GM19324 (cell line): ENCODE data around the gene YY1.
"Not testable (repeated sequence)": the region's sequence is repeated elsewhere in the genome, so short reads cannot be mapped to it uniquely, and the experiment has no call there.

Source experiments
- ATAC-seq: cut with Tn5 transposase; IDR thresholded peaks from one replicate; pipeline ENCODE4 v1.9.1; 2021; ENCODE audit warnings: mild to moderate bottlenecking, moderate library complexity; ENCODE audit not compliant: unreplicated experiment, low FRiP score

The YY1 gene

DNA sequence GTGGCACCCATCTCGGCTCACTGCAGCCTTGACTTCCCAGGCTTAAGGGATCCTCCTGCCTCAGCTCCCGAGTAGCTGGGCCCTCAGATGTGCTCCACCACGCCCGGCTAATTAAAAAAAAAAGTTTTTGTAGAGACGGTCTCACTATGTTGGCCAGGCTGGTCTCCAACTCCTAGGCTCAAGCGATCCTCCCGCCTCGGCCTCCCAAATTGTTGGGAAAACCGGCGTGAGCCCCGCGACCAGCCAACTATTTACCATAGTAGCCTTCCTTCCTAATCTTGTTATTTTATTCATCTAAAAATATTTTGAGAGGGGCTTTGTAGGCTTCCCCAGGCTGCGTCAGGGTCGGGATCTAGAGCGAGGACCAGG is 25.4 kb upstream of the YY1 start:
- no peak for ATAC-seq

DNA sequence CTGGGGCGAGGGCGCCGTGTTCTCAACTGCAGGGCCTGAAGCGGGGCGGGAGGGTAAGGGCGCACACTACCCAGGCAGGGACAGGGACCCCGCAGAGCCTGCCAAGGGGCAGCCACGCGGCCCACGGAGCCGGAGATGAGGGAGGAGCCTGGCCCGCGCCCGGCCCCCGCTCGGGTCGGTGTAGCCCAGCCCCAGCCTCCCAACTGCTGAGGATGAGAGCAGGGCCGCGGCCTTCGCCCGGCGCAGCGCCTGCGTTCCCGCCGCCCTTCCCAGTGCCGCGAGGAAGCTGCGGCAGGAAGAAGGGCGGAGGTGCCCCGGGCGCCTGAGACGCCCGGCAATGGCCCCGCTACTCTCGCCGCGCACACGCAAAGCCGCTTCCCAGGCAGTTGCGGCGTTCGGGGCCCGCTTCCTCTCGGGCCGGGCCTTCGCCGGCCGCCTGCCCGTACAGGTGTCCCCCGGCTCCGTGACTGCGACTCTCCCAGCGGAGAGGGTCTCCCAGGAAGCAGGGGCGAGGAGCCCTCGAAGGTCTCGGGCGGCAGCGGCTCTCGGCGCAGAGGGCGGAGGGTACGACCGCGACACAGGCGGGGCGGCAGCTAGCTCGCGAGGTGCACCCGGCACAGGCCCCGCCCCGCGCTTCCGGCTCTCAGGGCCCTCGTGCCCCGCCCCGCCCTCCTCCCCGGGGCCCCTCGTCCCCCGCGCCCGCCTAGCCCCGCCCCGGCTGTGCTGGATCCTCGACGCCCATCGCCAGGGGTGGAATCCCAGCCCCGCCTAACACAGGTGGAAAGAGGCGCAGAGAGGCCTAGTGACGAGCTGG is 24.8 kb upstream of the YY1 start:
- peak; percentile 91 for ATAC-seq

DNA sequence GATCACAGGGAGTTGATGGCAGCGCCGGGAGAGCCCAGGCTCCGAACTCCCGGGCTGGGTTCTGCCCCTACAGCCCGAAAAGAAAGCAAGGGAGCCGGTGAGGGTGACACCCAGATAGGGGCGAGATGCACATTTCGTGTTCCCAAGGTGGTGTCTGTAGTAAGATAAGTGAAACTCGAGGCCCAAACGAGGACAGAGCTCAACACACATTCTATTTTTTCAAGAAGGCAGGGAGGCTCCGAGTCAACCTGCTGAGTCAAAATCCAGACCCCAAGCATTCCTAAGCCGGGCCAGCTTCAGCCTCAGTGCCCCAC is 24.2 kb upstream of the YY1 start:
- no peak for ATAC-seq

DNA sequence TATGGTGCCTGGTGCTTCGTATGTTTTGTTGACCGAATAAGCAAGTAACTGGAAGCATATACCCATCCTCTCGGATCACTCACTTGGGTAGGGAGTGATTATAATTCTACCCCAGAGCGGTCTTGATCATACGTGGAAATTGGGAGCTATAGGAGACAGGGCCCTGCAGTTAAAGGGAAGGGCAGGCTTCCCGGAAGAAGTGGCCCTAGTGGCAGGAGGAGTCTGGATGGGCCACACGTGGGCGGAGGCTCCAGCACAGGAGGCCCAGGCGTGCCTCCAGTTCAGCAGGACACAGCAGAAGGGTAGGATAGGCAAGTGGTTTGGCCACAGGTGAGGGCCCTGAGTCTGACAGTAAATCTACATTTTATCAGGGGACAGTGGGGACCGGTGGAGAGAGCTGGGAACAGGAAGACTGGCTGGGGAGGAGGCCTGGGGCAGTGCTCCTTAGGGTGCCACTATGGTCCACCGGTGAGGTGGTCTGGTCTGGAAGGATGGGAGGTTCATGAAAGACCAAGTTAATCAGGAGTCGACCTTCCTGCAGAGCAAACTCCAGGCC is 23.5 kb upstream of the YY1 start:
- ATAC-seq: no peak

DNA sequence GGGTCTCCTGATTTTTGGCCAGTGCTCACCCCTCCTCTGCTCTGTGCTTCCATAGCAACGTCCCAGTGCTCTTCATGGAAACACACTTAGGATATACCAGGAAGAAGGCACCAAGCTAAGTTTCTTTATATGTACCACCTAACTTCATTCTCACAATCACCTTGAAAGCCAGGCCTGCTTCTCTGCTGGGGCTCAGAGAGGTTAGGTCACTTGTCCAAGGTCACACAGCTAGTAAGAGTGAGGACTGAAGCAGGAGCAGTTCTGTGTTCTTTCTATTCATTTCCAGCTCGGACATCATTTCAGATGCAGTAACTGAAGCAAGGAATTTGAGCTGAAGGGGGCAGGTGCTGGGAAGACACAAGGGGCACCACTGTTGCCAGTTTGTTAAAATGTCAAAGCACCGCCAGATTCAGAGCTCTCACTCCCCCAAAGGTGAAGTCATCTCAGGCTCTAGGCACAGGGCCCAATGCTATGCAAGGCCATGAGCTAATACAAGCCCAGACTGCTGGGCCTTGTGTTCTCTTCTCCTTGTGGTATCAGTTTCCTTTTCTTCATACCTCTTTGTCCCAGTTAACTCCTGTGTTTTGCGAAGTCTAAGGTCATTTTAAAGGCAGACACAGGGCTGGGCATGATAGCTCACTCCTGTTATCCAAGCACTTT is 19.7 kb upstream of the YY1 start:
- no peak for ATAC-seq

DNA sequence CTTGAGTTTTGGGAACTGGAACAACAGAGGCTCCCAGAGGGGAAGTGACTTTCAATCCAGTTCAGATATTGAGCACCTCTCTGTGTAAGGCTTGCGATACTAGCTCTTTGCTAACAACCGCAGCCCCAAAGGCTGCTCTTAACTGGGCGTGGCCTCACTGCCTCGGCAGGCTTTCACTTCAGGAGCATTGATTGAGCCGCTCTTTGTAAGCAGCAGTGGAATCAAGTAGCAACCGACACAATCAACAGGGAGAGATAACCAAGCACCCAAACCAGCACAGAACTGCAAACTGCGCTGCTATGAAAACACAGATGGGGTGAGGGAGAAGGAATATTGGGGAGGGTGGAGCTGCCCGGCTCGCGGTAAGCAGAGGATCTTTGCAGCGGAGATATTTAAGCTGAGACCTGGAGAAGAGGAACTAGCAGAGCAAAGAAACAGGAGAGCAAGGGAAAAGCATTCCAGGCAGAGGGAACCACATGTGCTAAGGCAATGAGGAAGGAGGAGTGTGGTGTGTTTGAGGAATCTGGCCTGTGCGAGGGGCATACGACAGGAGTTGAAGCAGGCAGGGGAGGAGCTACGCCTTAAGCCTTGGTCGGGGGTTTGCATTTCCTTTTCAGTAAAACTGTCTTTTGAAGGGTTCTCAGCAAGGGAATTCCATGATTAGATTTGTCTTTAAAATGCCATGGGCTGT is 17.3 kb upstream of the YY1 start:
- peak; percentile 91 for ATAC-seq

DNA sequence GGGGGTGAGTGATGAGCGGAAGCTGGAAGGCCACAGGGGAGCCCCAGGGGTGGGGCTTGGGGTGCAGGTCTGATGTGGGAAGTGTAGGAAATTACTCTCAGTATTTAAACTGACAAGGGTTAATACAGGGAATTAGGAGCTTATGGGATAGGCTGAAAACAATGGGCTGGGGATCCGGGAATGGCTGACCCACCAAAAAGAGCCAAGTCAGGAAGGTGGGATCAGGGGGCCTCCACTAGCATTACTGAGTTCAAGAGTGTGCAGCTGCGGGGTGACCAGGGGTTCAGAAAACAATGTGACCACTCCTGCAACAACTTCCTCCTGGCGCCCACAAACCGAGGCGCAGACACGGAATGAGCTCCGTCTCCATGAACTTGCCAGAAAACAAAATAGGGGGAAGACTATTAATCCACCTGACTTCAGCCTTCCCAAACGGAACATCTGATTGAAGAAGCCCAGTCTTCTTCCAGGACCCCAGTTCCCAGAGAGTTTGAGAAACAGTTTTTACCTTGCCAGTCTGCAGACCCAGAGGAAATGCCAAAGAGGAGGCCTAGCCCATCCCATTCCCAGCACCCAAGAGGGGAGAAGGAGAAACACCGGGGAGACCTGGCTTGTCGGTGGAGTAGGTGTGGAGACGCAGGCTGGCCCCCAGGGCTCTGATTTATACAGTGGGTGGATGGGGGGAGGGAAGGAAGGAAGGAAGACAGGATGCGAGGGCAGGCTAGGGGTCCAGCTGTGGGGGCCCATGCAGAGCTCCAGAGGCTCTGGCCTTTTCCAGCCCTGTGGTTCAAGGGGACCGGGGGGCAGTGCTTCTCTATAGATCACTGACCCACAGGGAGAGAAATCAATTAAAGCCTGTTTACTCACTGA is 16.5 kb upstream of the YY1 start:
- peak; percentile 11 for ATAC-seq

DNA sequence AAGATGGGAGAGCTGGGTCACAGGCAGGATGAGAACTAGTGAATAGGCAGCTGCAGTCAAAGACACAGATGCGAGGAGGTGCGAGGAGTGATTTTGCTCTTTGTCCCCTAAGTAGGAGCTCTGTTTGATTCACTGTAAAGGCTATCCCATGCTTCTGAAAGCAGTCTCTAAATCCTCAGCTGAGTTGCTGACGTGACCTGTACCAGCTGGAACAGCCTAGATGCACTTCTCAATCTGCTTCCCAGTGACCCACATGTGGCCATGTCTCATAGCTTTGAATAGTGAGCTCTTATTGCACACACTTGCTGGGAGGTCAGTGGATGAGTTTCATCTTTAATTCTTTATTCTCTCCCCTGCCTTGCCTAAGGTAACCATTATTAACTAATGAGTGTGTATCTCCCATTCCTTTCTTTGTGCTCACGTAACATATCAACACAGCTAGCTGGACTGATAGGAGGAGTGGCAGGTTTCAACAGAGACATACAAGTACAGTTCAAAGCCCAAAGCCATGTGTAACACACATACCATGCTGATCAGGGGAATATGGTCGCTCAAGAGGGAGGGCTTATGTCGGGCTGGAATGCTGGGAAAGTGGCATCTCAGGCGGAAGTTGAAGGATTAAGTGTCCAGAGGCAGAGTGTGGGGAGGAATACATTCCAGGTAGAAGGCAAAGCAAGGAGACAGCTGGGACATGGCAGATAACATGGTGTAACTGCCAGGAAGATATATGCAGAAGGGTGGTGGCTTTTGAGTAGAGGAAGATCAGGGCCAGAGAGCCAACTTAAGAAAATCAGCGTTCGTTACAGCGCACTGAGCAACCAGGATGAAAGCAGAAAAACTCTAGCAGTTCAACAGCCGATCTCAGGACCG is 15.4 kb upstream of the YY1 start:
- ATAC-seq: no peak

DNA sequence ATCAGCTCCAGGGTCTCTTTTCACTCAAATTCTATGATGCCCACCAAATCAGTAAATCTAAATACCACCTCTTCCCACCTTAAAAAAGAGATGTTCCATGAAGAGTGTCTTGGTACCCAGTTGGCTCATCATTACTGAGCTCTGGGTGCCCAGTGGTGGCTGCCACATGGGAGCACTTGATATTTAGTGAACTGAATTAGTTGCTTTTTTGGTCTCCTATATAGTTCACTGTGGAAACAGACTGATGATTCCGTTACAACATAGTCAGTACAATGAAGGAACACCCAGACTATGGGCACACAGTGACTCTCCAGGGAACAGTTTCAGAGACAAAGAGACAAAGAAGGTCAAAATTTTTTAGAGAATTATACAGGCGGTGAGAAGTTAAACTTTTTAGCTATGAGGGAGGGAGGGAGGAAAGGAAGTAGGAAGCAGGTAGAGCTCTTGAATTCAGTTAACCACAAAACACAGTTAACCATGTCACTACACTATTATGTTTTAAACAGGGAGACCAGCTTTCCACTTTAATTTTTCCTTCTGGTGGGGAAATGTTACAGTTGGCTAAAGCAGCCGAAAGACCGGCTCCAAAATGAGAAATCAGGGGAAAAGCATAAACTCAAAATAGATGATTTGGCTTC is 14.6 kb upstream of the YY1 start:
- ATAC-seq: no peak

DNA sequence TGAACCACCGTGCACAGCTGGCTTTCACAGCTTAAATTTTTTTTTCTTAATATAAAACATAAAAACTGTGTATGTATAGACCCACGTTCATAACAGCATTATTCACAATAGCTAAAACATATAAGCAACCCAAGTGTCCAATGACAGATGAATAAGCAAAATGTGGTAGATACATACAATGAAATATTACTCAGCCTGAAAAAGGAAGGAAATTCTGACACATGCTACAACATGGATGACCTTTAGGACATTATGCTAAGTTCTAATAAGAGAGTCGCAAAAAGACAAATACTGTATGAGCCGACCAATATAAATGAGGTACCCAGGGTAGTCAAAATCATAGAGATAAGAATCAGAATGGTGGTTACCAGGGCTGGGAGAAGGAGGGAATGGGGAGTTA is 13.8 kb upstream of the YY1 start:
- ATAC-seq: no peak

DNA sequence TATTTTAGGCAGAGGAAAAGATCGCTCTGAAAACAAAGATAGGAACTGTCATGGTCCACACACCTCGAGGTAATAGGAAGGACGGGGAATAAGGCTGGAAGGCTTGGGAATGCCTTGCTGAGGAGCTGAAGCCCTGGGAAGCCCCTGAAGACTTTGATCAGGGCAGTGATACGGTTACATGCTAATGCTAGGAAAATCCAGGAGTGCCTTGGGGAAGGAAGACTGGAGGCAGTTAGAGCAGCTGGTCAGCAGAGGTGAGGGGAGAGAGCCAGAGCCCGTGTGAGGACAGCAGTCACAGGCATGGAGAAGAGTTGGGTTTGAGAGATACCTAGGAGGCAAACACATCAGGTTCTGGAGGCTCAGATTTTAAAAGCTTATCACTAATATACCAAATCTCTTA is 8.6 kb upstream of the YY1 start:
- no peak for ATAC-seq

DNA sequence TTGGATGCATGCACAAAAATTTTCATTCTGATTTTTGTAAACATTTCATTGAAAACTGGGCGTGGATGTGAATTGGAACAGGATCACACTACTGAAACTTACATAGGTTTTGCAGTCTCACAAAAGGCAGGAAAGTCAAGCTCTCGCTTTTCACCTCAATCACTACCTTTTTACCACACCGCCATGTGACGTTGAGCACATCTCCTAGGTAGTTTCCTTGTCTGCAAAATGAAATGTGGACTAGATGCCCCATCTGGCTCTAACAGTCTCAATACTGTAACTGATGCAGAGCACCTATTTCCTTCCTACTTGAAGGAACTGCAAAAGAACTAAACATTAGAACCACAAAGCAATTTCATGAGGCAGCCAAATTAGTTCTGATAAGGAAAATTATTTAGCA is 4.4 kb upstream of the YY1 start:
- ATAC-seq: no peak

DNA sequence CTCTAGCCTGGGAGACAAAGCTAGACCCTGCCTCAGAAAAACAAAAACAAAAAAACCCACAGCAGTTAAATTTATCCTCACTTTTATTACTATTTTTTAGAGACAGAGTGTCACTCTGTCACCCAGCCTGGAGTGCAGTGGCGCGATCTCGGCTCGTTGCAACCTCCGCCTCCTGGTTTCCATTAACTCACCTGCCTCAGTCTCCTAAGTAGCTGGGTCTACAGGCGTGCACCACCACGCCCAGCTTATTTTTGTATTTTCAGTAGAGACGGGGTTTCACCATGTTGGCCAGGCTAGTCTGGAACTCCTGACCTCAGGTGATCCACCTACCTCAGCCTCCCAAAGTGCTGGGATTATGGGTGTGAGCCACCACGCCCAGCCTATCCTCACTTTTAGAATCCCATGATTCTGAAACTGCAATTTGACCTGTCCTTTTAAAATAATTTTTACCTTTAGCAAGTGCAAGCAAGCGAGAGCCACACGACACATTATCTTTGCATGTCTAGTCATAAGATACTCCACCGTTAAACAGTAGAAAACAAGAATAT is 2.6 kb upstream of the YY1 start:
- ATAC-seq: not testable (repeated sequence)

DNA sequence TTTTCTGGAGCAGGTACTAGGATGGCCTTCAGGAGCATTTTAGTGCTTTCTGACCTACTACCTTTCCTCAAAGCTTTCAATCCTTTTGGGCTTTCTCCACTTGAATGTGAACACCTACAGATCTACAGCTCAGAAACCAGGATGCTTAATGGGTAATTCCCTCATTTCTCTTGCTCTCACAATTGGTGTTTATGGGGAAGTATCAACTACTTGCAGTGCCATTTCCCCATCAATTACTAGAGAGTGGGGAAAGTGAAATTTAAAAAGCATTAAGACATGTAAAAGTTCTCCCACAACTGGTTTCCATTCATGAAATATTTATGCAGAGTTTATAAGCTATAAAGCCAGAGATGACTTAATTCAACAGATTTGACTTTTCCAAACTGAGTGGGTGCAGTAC is 2.1 kb upstream of the YY1 start:
- no peak for ATAC-seq

DNA sequence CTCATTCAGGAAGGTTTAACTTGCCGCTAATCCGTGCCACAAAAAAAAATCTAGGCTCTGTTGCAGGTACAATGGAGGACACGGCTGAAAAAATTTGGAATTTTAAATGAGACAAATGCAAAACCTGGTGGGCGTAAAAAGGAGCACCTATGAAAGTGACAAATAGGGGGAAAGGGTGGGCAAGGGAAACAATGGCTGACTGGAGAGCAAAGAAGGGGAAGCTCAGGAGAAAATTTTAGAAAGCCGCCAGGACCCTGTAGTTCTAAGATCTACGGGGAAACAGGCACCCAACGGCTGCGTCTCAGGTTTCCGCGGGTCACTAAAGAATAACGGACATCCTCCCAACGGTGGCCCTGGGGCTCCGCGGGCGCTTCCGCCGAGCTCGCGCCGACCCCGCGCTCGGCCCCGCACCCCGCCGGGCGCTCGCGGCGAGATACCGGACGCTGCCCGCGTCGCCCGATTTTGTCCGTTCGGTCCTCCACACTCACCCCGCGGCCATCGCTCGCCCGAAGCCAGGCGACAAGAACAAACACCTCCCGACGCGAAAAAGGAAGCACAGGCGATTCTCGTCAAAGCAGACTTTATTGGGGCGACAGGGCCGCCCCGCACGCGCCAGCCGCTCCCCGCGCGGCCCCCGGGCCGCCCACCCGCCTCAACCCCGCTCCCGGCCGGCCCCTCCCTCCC is 1.1 kb upstream of the YY1 start:
- ATAC-seq: peak; percentile 7

DNA sequence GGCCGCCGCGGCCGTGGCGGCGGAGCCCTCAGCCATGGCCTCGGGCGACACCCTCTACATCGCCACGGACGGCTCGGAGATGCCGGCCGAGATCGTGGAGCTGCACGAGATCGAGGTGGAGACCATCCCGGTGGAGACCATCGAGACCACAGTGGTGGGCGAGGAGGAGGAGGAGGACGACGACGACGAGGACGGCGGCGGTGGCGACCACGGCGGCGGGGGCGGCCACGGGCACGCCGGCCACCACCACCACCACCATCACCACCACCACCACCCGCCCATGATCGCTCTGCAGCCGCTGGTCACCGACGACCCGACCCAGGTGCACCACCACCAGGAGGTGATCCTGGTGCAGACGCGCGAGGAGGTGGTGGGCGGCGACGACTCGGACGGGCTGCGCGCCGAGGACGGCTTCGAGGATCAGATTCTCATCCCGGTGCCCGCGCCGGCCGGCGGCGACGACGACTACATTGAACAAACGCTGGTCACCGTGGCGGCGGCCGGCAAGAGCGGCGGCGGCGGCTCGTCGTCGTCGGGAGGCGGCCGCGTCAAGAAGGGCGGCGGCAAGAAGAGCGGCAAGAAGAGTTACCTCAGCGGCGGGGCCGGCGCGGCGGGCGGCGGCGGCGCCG is 381 bp downstream of the YY1 start:
- ATAC-seq: peak; percentile 0

DNA sequence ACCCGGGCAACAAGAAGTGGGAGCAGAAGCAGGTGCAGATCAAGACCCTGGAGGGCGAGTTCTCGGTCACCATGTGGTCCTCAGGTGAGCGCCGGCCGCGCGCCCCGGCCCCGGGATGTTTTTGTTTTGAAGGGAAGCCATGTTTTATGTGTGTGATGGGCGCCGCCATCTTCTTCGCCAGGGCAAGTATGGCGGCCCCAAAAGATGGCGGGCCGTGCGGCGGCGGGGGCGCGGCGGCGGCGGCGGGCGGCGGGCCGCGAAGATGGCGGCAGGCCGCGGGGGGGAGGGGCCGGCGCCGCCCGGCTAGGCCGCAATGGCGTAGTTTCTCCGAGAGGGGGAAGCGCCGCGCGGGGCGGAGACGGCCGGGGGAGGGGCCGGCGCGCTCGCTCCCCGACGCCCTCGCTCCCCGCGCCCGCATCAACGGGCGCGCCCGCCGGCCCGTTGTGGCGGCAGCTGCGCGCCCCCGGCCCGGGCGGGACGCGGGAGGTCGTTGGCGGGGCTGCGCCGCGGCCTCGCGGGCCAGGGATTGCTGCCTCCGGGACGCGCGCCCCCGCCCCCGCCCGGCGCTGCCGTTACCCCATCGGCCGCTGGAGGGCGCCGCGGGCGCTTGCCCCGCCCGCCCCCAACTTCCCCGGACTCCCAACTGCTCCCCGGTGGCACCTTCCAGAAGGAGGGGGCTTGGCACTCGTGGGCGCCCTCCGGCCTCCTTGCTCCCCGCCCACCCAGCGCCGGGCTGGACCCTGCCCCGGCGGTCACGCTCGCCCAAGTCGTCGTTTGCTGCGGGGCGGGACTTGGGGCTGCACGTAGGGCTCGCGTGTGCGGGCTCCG is 1.1 kb downstream of the YY1 start:
- peak; percentile 46 for ATAC-seq
